Vagina (tissue), 2 donors: Measurements from ENCODE around the gene TMEM205.

Source experiments
- CTCF ChIP-seq, 3 experiments: fragments of 450-650 bp in 2 of 3; fragments of 200-600 bp in 1 of 3; sonication (generic) in 1 of 3; IDR thresholded peaks; one replicate each; pipeline ENCODE4 v1.5.1; 2017 to 2019; ENCODE audit warnings: antibody characterized with exemption in 3 of 3, mild to moderate bottlenecking in 2 of 3, moderate library complexity in 2 of 3
- POLR2A ChIP-seq, 2 donors: fragments of 450-650 bp; IDR thresholded peaks; one replicate each; pipeline ENCODE4 v1.6.1; 2017; ENCODE audit warnings: antibody characterized with exemption in 2 of 2, mild to moderate bottlenecking in 2 of 2, moderate library complexity in 2 of 2
- POLR2AphosphoS5 ChIP-seq, 2 donors: sonication (generic); formaldehyde crosslinking; IDR thresholded peaks; one replicate each; pipeline ENCODE4 v1.9.0; 2017; ENCODE audit warnings: antibody characterized with exemption in 2 of 2, mild to moderate bottlenecking in 2 of 2, low read depth in 1 of 2; ENCODE audit not compliant: insufficient read depth in 1 of 2

GRCh38 chr19:11349171-11349570 is 3.1 kb upstream of the TMEM205 start:
- no peak for TF ChIP-seq CTCF (IDR thresholded peaks at IDR 0.05)
- TF ChIP-seq POLR2A (IDR thresholded peaks at IDR 0.05): no peak
- TF ChIP-seq POLR2AphosphoS5 (IDR thresholded peaks at IDR 0.05; ENCODE audit: insufficient read depth in 1 of 2, low read depth in 1 of 2): no peak
